ENCODE results near the gene GPN3.
"Not testable (repeated sequence)": the region's sequence is repeated elsewhere in the genome, so short reads cannot be mapped to it uniquely, and the experiment has no call there.

Gene GPN3

GRCh38 chr12:110449799-110450497 lies 18.1 kb downstream of the GPN3 start, which contains the start of gene ARPC3:
TSS of gene ARPC3 (minus strand) at chr12:110450337. CDS start at chr12:110450260, 77 bp downstream.
- H3K27ac ChIP-seq (ENCODE audit: low read length): no peak within 1 kb of the TSS

GRCh38 chr12:110444455-110444854 lies 23.6 kb downstream of the GPN3 start:
- Histone ChIP-seq H3K4me3 (ENCODE audit: low read length) (no peak overlapping the region), H3K27me3 (ENCODE audit: control insufficient read depth, insufficient read depth, low read length) (no peaks in the 10 kb centered on the region), H3K36me3 (ENCODE audit: control insufficient read depth, insufficient read depth, low read length) (0 out of 2 replicates have a peak, but pooled peaks cover 2% of the 10 kb centered on the region), H3K27ac (ENCODE audit: low read length) (no peak overlapping the region), H3K4me1 (ENCODE audit: control insufficient read depth, insufficient read depth, low read length) (no peaks in the 10 kb centered on the region), H3K9me3 (ENCODE audit: control insufficient read depth, insufficient read depth, low read length) (no peaks in the 10 kb centered on the region)
- no peak for DNase-seq (ENCODE audit: low read depth, low spot score)
- no CpG with 5 or more reads among the region's 3 CpGs for WGBS (ENCODE audit: insufficient coverage, insufficient read length)

More at GRCh38 chr12:110449799-110450497, 18.1 kb downstream of the GPN3 start, which contains the start of gene ARPC3:
- Histone ChIP-seq H3K9me3 (ENCODE audit: control insufficient read depth, insufficient read depth, low read length) (no peaks in the 10 kb centered on the region), H3K4me3 (ENCODE audit: low read length) (peak within 1 kb of the TSS; percentile 100), H3K27me3 (ENCODE audit: control insufficient read depth, insufficient read depth, low read length) (no peaks in the 10 kb centered on the region), H3K4me1 (ENCODE audit: control insufficient read depth, insufficient read depth, low read length) (no peaks in the 10 kb centered on the region), H3K36me3 (ENCODE audit: control insufficient read depth, insufficient read depth, low read length) (no peaks in the 10 kb centered on the region; the same call in 1 of the 2 replicates)
- peak; percentile 93 for DNase-seq (ENCODE audit: low read depth, low spot score)
- WGBS (ENCODE audit: insufficient coverage, insufficient read length): no CpG with 5 or more reads among the region's 51 CpGs

- H3K4me3 ChIP-seq (ENCODE audit: low read length): no peak overlapping the region
- WGBS (ENCODE audit: insufficient coverage, insufficient read length): no CpG with 5 or more reads among the region's 2 CpGs
- no peaks in the 10 kb centered on the region for H3K4me1 ChIP-seq (ENCODE audit: control insufficient read depth, insufficient read depth, low read length)
- H3K36me3 ChIP-seq (ENCODE audit: control insufficient read depth, insufficient read depth, low read length): peaks cover 2% of the 10 kb centered on the region; the same call in 1 of the 2 replicates
- no peak overlapping the region for H3K27ac ChIP-seq (ENCODE audit: low read length)
- H3K27me3 ChIP-seq (ENCODE audit: control insufficient read depth, insufficient read depth, low read length): no peaks in the 10 kb centered on the region
- no peak for DNase-seq (ENCODE audit: low read depth, low spot score)
- no peaks in the 10 kb centered on the region for H3K9me3 ChIP-seq (ENCODE audit: control insufficient read depth, insufficient read depth, low read length)
Measured at GRCh38 chr12:110436231-110436630, 31.8 kb downstream of the GPN3 start.

- no peak overlapping the region for H3K27ac ChIP-seq (ENCODE audit: low read length)
- no CpG with 5 or more reads among the region's 12 CpGs for WGBS (ENCODE audit: insufficient coverage, insufficient read length)
Measured at GRCh38 chr12:110431957-110432587, 36.0 kb downstream of the GPN3 start.

GRCh38 chr12:110429676-110430075 lies 38.4 kb downstream of the GPN3 start:
- H3K36me3 ChIP-seq (ENCODE audit: control insufficient read depth, insufficient read depth, low read length); DNase-seq (ENCODE audit: low read depth, low spot score); H3K4me3 ChIP-seq (ENCODE audit: low read length); H3K4me1 ChIP-seq (ENCODE audit: control insufficient read depth, insufficient read depth, low read length); H3K9me3 ChIP-seq (ENCODE audit: control insufficient read depth, insufficient read depth, low read length); H3K27ac ChIP-seq (ENCODE audit: low read length); H3K27me3 ChIP-seq (ENCODE audit: control insufficient read depth, insufficient read depth, low read length): not testable (repeated sequence)
- WGBS (ENCODE audit: insufficient coverage, insufficient read length): no CpG with 5 or more reads among the region's 15 CpGs

More at GRCh38 chr12:110431957-110432587, 36.0 kb downstream of the GPN3 start:
- no peaks in the 10 kb centered on the region; the same call in 1 of the 2 replicates for H3K4me1 ChIP-seq (ENCODE audit: control insufficient read depth, insufficient read depth, low read length)
- no peak overlapping the region for H3K4me3 ChIP-seq (ENCODE audit: low read length)
- peaks cover 2% of the 10 kb centered on the region; the same call in 1 of the 2 replicates for H3K36me3 ChIP-seq (ENCODE audit: control insufficient read depth, insufficient read depth, low read length)
- no peak for DNase-seq (ENCODE audit: low read depth, low spot score)
- no peaks in the 10 kb centered on the region for H3K27me3 ChIP-seq (ENCODE audit: control insufficient read depth, insufficient read depth, low read length)
- H3K9me3 ChIP-seq (ENCODE audit: control insufficient read depth, insufficient read depth, low read length): no peaks in the 10 kb centered on the region

GRCh38 chr12:110426406-110426805 lies 41.7 kb downstream of the GPN3 start:
- Histone ChIP-seq H3K4me1 (ENCODE audit: control insufficient read depth, insufficient read depth, low read length) (peaks cover 3% of the 10 kb centered on the region), H3K27ac (ENCODE audit: low read length) (no peak overlapping the region), H3K9me3 (ENCODE audit: control insufficient read depth, insufficient read depth, low read length) (no peaks in the 10 kb centered on the region), H3K36me3 (ENCODE audit: control insufficient read depth, insufficient read depth, low read length) (no peaks in the 10 kb centered on the region), H3K4me3 (ENCODE audit: low read length) (no peak overlapping the region), H3K27me3 (ENCODE audit: control insufficient read depth, insufficient read depth, low read length) (no peaks in the 10 kb centered on the region)
- WGBS (ENCODE audit: insufficient coverage, insufficient read length): no CpG with 5 or more reads among the region's 3 CpGs
- DNase-seq (ENCODE audit: low read depth, low spot score): no peak

- no CpG with 5 or more reads among the region's 3 CpGs for WGBS (ENCODE audit: insufficient coverage, insufficient read length)
- no peaks in the 10 kb centered on the region for H3K27me3 ChIP-seq (ENCODE audit: control insufficient read depth, insufficient read depth, low read length)
- H3K27ac ChIP-seq (ENCODE audit: low read length): no peak overlapping the region
- peaks cover 3% of the 10 kb centered on the region; the same call in 1 of the 2 replicates for H3K4me1 ChIP-seq (ENCODE audit: control insufficient read depth, insufficient read depth, low read length)
- no peak overlapping the region for H3K4me3 ChIP-seq (ENCODE audit: low read length)
- no peaks in the 10 kb centered on the region for H3K36me3 ChIP-seq (ENCODE audit: control insufficient read depth, insufficient read depth, low read length)
- H3K9me3 ChIP-seq (ENCODE audit: control insufficient read depth, insufficient read depth, low read length): no peaks in the 10 kb centered on the region
- peak; percentile 9 for DNase-seq (ENCODE audit: low read depth, low spot score)
Measured at GRCh38 chr12:110424237-110424636, 43.8 kb downstream of the GPN3 start.

- Histone ChIP-seq H3K27me3 (ENCODE audit: control insufficient read depth, insufficient read depth, low read length) (no peaks in the 10 kb centered on the region), H3K4me1 (ENCODE audit: control insufficient read depth, insufficient read depth, low read length) (peaks cover 3% of the 10 kb centered on the region; the same call in 1 of the 2 replicates), H3K9me3 (ENCODE audit: control insufficient read depth, insufficient read depth, low read length) (no peaks in the 10 kb centered on the region), H3K36me3 (ENCODE audit: control insufficient read depth, insufficient read depth, low read length) (no peaks in the 10 kb centered on the region), H3K27ac (ENCODE audit: low read length) (no peak overlapping the region), H3K4me3 (ENCODE audit: low read length) (no peak overlapping the region)
- no peak for DNase-seq (ENCODE audit: low read depth, low spot score)
- no CpG with 5 or more reads among the region's 4 CpGs for WGBS (ENCODE audit: insufficient coverage, insufficient read length)
Measured at GRCh38 chr12:110421701-110422100, 46.4 kb downstream of the GPN3 start.

GRCh38 chr12:110421159-110421661 lies 46.8 kb downstream of the GPN3 start:
- H3K4me3 ChIP-seq (ENCODE audit: low read length): no peak overlapping the region
- no CpG with 5 or more reads among the region's 3 CpGs for WGBS (ENCODE audit: insufficient coverage, insufficient read length)
- no peaks in the 10 kb centered on the region for H3K27me3 ChIP-seq (ENCODE audit: control insufficient read depth, insufficient read depth, low read length)
- no peaks in the 10 kb centered on the region for H3K9me3 ChIP-seq (ENCODE audit: control insufficient read depth, insufficient read depth, low read length)
- H3K36me3 ChIP-seq (ENCODE audit: control insufficient read depth, insufficient read depth, low read length): no peaks in the 10 kb centered on the region
- no peak overlapping the region for H3K27ac ChIP-seq (ENCODE audit: low read length)
- DNase-seq (ENCODE audit: low read depth, low spot score): no peak
- H3K4me1 ChIP-seq (ENCODE audit: control insufficient read depth, insufficient read depth, low read length): peaks cover 3% of the 10 kb centered on the region; the same call in 1 of the 2 replicates

- H3K4me1 ChIP-seq (ENCODE audit: control insufficient read depth, insufficient read depth, low read length); H3K4me3 ChIP-seq (ENCODE audit: low read length); DNase-seq (ENCODE audit: low read depth, low spot score); H3K27ac ChIP-seq (ENCODE audit: low read length); H3K27me3 ChIP-seq (ENCODE audit: control insufficient read depth, insufficient read depth, low read length); H3K9me3 ChIP-seq (ENCODE audit: control insufficient read depth, insufficient read depth, low read length); H3K36me3 ChIP-seq (ENCODE audit: control insufficient read depth, insufficient read depth, low read length): not testable (repeated sequence)
- no CpG with 5 or more reads among the region's 1 CpG for WGBS (ENCODE audit: insufficient coverage, insufficient read length)
Measured at GRCh38 chr12:110420644-110421043, 47.4 kb downstream of the GPN3 start.
